Stomach (tissue), 4 donors: ENCODE data around the gene CES4A.

Source experiments
- POLR2A ChIP-seq, 4 donors: fragments of 450-650 bp; IDR thresholded peaks; one replicate each; pipeline ENCODE4 v1.6.1; 2016; ENCODE audit warnings: antibody characterized with exemption in 4 of 4, control low read depth in 2 of 4, mild to moderate bottlenecking in 1 of 4, moderate library complexity in 1 of 4
- TF ChIP-seq, protein P1 (sequence below), 7 experiments: fragments of 450-650 bp in 4 of 7; fragments of 200-600 bp in 3 of 7; sonication (generic) in 3 of 7; IDR thresholded peaks; one replicate each; pipeline ENCODE4 v1.5.1; 2016 to 2019; ENCODE audit warnings: antibody characterized with exemption in 7 of 7, control low read depth in 2 of 7, mild to moderate bottlenecking in 1 of 7

DNA sequence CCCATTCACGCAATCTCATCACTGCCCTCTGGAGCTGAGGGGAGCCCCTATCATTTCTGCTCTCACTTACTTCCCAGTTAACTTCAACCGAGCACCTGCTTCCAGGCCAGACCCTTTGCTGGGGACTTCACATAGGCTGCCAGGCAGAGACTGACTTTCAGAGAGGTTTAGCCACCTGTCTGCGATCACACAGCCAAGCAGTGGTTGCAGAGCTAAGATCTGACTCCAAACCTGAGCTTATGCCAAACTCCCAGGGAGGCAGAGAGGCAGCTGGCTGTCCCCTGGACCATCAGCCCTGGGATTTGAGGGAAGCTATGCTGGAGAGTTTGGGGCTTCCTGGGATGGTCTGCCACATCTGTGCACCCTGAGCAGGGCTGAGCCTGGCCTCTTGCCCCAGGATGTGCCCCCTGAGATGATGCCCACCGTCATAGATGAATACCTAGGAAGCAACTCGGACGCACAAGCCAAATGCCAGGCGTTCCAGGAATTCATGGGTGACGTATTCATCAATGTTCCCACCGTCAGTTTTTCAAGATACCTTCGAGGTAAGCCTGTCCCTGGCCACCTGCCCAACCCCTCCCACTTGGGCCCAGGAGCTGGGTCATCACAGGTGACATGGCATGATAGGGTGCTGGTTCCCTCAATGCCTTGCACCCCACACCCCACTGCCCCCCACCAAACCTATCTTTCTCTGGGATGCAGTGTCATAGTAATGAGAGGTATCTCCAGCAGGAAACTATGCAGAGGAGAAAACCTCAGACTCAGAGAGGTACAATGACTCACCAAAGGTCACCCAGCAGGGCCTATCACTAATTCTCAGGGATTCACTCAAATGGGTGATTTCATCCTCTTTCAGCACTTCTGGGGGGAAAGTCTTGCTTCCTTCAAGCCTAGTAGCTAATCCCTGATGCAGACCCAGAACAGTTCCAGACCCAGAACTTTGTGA lies 17.3 kb upstream of the CES4A start:
- TF ChIP-seq, protein P1, sequence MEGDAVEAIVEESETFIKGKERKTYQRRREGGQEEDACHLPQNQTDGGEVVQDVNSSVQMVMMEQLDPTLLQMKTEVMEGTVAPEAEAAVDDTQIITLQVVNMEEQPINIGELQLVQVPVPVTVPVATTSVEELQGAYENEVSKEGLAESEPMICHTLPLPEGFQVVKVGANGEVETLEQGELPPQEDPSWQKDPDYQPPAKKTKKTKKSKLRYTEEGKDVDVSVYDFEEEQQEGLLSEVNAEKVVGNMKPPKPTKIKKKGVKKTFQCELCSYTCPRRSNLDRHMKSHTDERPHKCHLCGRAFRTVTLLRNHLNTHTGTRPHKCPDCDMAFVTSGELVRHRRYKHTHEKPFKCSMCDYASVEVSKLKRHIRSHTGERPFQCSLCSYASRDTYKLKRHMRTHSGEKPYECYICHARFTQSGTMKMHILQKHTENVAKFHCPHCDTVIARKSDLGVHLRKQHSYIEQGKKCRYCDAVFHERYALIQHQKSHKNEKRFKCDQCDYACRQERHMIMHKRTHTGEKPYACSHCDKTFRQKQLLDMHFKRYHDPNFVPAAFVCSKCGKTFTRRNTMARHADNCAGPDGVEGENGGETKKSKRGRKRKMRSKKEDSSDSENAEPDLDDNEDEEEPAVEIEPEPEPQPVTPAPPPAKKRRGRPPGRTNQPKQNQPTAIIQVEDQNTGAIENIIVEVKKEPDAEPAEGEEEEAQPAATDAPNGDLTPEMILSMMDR (IDR thresholded peaks at IDR 0.05), result no peak
- no peak for TF ChIP-seq POLR2A (IDR thresholded peaks at IDR 0.05)
